HG03460 (cell line): Measurements from ENCODE around the gene C11orf98.
"Not testable (repeated sequence)": the region's sequence is repeated elsewhere in the genome, so short reads cannot be mapped to it uniquely, and the experiment has no call there.

ENCODE experiments used
- ATAC-seq: cut with Tn5 transposase; IDR thresholded peaks from one replicate; pipeline ENCODE4 v1.9.1; 2021; ENCODE audit not compliant: unreplicated experiment

Gene C11orf98

DNA sequence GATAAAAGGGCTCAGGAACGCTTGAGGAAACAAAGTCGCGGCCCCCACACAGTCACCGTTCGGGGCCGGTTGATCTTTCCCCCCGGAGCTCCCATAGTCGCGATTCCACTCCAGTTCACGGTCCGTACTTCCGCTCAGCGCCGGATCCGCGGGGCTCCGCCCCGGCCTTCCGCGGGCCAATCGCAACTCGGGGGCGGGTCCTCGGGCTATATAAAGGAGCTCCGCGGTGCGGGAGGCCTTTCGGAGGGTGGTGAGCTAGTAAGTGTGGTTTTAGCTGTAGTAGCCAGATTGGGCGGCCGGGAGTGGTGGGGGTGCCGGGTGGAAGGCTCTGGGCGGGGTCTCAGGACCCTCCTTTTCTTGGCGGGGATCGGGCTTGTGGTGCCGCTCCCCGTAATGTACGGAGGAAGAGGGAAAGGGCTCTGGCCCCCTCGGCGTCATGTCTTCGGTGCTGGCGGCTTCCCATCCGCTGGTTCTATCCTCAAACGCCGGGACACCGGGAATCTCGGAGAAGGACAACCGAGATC, at the start of gene C11orf98, which contains the start of gene CSKMT:
Gene C11orf98 (minus strand): TSS at position 136 of the 524 bp plus-strand sequence. CDS start 41 bp downstream, at position 95.
Gene CSKMT (plus strand): TSS at position 238 of the 524 bp plus-strand sequence. CDS start 568 bp downstream, outside the sequence.
- peak; percentile 81 for ATAC-seq

DNA sequence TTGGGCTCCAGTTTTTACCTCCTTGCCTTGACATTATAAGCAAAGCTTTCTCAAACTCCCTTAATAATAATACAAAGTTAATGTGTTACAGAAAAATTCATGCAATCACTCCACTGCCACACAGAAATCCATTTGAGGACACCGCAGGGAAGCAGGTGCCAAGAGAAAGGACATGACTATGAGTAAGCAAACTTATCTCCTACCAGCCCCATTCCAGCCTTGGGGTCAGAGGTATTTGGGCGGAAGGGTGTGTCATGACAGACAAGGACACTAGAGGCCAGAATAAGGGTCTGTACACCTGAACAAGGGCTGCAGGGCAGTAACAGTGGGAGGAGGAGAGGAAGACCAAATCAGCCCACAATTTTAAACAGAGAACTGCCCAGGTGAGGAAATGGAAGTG, 48.3 kb upstream of the C11orf98 start:
- ATAC-seq = no peak

DNA sequence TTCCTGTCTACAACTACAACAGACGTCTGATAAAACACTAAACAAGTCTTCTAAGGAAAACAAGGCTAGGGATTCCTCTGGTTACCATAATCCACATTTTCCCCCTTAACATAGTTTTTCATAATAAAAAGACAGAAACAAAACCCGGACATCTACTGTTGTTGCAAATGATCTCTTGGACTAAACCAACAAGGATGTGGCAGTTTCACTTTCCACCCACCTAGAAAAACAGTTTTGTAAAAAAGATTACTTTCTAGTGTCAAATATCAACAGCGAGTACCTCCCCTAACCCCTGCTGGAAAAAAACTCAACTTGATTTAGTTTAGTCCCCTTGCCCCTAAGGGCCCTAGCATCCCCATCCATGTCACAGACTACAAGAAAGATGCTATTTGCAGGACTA, 47.9 kb upstream of the C11orf98 start:
- no peak for ATAC-seq

DNA sequence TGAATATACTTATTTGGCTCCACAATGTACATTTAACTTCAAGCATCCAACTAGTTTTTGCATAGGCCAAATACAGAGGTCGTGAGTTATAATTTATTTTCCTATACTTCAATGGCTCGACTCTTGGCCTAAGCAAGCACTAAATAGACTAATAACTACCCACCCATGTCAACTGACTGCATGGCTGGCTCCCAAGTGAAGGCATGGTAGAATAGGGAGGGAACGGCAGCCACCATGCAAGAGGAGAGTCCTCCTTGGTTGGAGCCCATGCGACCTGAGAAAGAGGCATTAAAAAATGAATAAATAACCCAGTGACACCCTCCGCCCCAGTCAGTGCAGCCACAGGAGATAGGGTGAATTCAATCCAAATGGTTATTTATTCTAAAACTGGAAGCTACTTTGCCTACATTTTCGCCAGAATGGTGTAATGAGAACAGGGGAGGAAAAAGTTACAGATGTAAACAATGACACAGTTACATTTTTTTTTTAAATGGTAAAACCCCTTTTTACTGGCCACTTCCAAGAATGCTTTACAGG, 47.3 kb upstream of the C11orf98 start:
- ATAC-seq = no peak

DNA sequence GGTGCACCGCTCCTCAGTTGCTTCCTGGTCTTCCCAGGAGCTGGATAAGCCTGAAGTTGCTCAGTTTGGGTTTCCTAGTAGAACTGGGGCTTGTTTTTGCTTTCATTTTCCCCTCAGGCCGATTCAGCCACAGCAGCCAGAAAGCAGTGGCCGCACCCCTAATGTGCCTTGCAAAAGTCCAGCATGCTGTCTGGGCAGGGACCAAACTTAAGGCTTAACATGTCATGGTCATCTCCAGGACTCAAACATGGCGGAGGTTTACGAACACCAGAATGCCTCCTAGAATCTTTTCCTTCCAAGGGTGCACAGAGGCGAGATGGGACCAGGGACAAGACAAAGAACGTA, 45.0 kb upstream of the C11orf98 start:
- ATAC-seq = no peak

DNA sequence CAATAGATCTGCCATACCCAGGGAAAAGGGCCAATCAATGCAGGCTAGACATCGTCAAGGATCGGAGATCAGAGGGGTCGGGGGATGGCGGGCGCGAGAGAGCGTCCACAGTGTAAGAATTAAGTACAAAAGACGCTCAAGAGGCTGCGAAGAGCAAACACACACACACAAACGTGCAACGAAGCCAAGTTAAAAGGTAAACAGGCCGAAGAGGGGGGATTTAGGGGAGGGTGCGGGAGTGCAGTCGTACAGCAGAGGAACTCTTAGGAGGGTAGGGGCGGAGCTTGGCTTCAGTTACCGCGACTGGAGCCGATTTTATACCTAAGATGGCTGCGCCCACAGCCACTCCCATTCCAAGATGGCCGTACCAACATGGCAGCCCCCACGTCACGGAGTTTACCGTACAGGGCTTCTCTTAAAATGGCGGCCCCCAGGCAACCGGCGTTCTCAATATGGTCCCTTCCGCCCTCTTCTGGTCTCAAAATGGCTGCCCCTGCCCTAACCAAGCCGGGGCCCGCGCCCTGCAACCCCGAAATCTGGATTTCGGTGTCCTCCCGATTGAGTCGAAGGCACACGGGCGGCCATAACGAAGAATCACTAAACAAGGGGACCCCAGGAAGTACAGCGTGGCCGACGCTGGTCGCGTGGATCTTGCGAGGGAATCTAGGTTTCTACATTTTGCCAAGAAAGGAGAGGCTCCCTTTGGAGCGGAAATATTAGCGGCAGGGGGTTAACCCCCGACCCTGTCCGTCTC, 44.4 kb upstream of the C11orf98 start:
- ATAC-seq = peak; percentile 67

DNA sequence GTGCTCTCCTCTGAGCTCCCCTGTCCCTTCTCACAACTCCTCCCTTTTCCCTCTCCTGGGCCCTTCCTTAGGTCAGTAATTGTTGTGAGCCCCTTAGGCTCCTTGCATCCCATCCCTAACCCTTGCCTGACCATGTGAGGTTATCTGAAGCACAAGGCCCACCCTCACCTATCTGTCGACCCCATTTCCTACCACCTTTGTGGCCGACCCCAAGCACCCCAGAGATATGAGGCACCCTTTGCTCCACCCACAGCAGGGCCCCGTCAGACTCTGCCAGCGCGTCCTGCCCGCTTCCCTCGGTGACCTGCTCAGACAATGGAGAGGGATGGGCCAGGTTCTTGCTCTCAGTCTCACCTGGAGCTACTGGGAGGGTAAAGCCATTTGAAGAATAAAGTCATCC, 43.8 kb upstream of the C11orf98 start:
- ATAC-seq = peak; percentile 4

DNA sequence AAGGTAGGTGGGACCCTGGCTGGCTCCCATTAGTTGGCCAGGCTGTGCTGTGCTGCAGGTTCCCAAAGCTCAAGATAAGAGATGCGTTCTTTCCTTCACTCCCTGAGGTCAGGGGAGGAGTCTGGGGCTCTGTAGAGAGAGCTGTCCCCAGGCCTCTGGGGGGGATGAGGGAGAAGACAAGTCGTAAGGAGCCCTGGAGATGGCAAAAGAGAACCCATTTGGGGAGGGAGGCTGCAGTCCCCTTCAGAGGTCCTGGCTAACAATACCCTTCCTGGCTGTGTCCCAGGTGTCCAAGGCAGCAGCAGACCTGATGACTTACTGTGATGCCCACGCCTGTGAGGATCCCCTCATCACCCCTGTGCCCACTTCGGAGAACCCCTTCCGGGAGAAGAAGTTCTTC, 43.4 kb upstream of the C11orf98 start:
- no peak for ATAC-seq

DNA sequence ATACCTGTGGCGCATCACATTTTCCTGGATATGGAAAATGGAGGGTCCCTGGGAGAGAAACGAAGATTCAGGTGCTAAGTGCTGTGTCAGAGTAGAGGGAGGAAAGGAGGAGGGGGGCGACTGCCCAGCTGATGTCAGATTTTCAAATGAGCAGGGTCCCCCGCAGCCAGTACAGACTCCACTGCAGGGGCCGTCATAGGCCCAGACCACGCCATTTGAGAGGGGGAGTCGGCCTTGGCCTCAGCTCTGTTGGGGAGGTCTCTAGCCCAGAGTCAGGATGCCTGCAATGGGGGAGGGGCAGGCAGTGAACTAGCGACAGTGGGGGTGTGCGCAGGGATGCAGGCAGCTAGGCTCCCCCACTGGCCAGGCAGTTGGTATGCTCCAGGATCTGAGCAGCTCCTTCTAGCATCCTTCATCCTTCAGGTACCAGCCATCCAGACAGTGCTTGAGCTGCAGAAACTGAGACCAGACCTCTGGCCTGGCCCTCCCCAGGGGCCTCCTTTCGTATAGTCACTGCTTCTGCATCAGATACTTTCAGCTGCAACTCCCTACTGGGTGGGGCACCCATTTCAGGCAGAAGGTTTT, 42.4 kb upstream of the C11orf98 start, which contains the start of the genes BSCL2 and GNG3:
Gene BSCL2 (minus strand): TSS at position 148 of the 585 bp plus-strand sequence. CDS start 229 bp downstream, outside the sequence.
Gene GNG3 (plus strand): TSS at position 400 of the 585 bp plus-strand sequence. CDS start 620 bp downstream, outside the sequence.
- ATAC-seq = no peak

DNA sequence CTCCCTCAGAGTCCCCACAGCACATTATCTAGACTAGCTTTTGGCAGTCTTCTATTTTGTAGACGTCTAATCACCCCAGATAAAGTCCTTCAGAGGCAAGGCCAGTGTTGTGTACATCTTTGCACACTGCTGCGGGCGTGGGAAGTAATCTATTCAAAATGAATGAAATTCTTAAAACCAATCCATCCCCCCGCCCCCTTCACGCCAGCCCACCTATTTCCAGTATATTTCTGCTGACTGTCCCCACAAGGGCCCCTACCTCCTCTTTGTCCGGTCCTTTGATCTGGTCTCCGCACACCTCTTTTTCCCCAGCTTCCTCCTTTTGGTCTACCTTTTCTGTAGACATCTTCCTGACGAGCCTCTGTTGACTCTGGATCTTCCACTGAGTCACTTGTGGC, 41.8 kb upstream of the C11orf98 start:
- ATAC-seq = no peak

DNA sequence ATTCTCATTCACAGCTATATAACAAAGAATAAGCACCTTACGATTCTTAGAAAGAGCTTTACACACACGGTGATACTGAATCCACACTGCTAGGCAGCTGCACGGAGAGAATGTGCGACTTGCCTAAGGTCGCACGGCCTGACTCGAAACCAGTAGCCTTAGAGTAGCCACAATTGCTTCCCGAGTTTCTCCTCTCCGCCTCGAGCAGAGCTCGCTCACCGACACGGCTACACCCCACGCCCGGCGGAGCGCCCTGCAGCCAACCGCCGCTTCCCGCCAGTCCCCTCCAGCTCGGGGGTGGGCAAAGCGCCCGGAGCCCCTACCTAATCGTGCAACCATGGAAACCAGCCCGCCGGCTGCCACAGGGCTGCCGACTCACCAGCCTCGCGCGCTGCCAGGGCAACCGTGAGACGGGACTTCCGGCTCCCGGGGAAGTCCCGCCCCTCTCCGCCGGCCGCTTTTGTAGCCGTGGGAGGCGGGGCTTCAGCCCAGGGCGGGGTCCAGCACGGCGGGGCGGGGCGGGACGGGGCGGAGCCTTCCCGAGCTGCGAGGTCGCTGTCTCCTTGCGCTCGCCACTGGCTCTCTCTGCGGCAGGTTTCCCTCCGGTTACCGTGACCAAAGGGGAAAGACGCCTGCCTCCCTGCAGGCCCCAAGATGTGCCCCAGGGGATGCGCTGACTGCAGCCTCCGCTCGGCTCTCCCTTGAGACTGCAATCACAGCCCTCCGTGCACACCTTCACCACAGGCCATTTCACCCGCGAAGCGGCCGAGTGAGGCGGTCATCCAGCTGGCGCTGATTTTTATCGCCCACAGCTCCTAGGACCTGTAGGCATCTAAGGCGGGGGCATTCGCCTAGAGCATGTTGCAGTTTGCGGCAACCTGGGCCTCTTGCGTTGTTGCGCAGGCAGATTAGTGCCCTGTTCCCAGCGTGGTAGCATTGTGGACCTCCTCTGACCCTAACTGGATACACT, 41.2 kb upstream of the C11orf98 start:
- ATAC-seq = peak; percentile 50

DNA sequence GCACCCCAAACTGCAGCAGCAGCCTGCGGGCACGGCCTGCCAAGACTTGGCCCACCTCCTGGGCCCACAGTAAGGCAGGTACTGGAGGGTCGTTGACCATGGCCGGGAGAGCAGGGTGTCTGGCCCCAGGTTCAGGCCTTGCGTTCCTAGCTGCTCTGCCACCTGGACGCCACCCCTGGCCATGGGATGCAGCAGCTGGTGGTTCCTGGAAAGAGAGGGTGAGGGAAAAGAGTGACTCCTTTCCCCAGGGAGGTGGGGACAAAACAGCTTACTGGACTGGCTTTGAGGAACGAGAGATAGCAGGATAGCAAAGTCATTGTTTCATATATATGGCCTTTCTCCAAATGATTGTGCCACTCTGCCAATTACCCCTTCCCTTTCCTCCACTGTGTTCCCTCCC, 40.4 kb upstream of the C11orf98 start:
- ATAC-seq = no peak

DNA sequence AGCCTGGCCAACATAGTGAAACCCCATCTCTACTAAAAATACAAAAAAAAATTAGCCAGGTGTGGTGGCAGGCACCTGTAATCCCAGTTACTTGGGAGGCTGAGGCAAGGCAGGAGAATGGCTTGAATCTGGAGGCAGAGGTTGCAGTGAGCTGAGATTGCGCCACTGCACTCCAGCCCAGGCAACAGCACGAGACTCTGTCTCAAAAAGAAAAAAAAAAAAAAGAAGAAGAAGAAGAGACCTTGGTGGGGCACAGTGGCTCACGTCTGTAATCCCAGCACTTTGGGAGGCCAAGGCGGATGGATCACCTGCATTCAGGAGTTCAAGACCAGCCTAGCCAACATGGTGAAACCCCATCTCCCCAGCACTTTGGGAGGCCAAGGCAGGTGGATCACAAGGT, 38.9 kb upstream of the C11orf98 start:
- ATAC-seq = not testable (repeated sequence)

DNA sequence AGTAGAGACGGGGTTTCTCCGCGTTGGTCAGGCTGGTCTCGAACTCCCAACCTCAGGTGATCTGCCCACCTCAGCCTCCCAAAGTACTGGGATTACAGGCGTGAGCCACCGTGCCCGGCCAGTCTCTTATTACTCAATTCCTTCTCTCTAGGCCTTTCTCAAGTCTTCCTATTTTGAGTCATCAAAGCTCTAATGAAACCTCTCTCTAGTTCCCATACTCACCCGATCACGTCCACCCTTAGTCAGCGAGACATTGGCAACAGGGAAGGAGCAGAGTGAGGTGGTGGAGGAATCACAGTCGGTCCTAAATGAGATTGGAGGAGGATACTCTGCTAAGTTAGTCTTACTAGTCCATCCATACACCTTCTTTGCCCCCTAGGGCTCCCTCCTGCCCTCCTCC, 37.2 kb upstream of the C11orf98 start:
- no peak for ATAC-seq

DNA sequence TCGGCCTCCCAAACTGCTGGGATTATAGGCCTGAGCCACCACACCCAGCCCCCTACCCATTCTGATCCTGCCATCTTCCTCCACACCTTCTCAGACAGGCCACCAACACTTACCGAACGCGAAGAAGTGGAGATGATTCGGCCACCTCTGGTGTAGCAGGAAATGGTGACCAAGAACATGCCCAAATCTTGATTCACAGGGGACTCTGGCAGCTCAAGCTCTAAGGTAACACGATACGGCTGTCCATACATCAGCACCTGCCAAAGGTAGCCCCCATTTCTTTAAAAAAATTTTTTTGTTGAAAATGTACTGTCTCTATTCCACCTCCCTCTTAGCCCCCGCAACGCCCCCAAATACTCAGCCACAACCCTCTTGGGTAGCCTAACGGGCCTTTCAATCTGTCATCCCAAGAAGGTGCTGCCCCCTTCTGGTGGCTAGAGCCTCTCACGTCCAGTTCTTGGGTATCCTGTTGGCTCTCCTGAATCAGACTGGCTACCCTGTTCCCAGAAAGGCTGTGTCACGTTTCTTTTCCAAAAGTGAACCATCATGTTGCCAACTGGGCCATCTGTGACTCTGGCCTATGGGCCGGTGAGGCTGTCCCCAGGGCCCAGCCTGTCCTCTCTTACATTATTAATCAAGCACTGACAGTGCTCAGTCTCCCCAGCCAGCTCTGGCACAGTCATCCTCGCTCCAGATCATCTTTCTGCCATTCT, 29.6 kb upstream of the C11orf98 start:
- no peak for ATAC-seq

DNA sequence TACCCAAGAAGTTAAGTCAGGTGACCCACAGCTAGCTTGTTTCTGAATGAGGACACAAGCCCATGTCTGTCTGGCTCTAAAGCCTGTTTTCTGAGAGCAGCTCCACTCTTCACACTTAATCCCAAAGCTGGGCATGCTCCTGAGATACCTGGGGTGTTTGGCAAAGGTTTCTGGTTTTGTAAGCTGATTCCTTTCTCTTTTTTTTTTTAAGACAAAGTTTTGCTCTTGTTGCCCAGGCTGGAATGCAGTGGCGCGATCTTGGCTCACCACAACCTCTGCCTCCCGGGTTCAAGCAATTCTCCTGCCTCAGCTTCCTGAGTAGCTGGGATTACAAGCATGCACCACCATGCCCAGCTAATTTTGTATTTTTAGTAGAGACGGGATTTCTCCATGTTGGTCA, 28.6 kb upstream of the C11orf98 start:
- ATAC-seq = not testable (repeated sequence)

DNA sequence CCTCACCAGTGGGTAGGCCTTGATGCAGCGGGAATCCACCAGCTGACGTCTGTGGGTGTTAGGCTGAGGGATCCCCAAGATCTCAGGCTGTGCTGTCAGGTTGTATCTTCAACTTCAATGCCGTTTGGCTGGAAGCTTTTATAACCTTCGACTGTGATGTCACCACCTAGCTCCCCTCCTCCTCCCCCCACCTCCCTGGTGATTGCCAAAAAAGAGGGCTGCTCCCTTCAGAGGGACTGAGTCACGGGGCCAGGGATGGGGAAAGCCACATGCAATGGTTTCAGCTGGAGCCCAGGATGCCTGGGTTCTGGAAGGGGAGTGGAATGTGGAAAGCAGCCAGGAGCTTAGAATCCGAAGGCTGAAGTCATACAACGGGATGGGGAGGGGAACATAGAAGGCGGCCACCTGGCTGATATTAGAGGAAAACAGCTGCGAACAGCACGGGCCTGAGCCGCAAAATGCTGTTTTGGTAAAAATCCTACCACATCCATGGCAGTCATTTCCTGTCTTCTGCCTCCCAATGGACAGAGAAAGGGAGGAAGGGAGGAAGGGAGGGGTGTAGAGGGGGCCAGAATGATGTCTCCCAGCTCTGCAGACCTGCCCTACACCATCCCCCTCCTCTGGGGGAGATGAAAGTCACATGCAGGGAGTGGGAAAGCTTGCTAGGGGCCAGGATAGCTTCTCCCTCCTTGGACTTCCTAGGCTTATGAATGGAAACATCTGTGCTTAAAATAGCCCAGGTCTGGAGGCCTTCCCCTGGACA, 24.6 kb upstream of the C11orf98 start, which contains the start of gene LRRN4CL:
Gene LRRN4CL (minus strand): TSS at position 110 of the 763 bp plus-strand sequence. CDS start 1,022 bp downstream, outside the sequence.
- no peak for ATAC-seq

DNA sequence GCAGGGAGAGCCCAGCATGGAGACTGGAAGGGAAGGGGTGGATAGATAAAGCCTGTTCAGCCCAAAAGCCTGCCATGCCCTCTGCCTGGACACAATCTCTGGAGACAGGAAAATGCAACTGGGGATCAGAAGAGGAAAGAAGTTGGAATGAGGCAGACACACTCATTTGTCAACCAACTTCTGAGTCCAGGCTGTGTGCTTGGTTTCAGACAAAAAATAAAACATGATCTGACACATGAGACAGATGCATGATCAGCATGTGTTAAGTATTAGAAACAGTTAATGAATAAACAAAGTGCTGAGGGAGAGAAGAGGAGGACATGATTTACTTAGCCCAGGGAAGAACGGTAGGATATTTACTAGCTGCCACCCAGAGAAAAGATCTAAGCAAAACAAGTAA, 23.5 kb upstream of the C11orf98 start:
- ATAC-seq = no peak
